HEK293 (cell line): ENCODE measurements around the gene ANXA2.

Experiments used
- CTCF ChIA-PET: fragments of 350-600 bp; formaldehyde crosslinking; extraction: SDS; loops from one replicate; lab custom pipeline; 2021; ENCODE audit warnings: antibody characterized with exemption; lab: Yijun Ruan, JAX
- POLR2A ChIA-PET: fragments of 300-600 bp; formaldehyde crosslinking; extraction: SDS; loops from one replicate; lab custom pipeline; 2020; ENCODE audit warnings: antibody characterized with exemption, inconsistent platforms; lab: Yijun Ruan, JAX
- H3K27ac ChIP-seq: fragments of 200-500 bp; sonication (Bioruptor generic); 2 replicates; pipeline ENCODE4 v1.5.1; 2014; ENCODE audit warnings: low read depth, low read length, control low read depth, inconsistent platforms; ENCODE audit errors: extremely low read depth
- H3K36me3 ChIP-seq, 2 experiments: fragments of 200-500 bp in 1 of 2; sonication (Bioruptor generic) in 1 of 2; 1 replicate in 1 of 2; 2 replicates in 1 of 2; pipeline ENCODE4 v1.5.1; 2014 to 2017; ENCODE audit warnings: inconsistent platforms in 2 of 2, low read length in 2 of 2; ENCODE audit not compliant: control insufficient read depth in 2 of 2, insufficient read depth in 1 of 2
- H3K4me1 ChIP-seq: fragments of 200-500 bp; sonication (Bioruptor generic); 2 replicates; pipeline ENCODE4 v1.5.1; 2014; ENCODE audit warnings: mild to moderate bottlenecking, low read length, inconsistent platforms; ENCODE audit not compliant: control insufficient read depth, insufficient read depth
- H3K4me3 ChIP-seq: 2 replicates; pipeline ENCODE4 v1.5.1; 2011; ENCODE audit warnings: low read depth, mild to moderate bottlenecking, control low read depth, low read length, moderate library complexity
- H3K9me3 ChIP-seq: fragments of 200-500 bp; sonication (Bioruptor generic); 2 replicates; pipeline ENCODE4 v1.5.1; 2014; ENCODE audit warnings: low read depth, low read length, inconsistent platforms; ENCODE audit not compliant: control insufficient read depth, insufficient read depth
- MYNN ChIP-seq: fragments of 450-650 bp; formaldehyde crosslinking; IDR thresholded peaks from 2 replicates; pipeline ENCODE4 v1.5.1; 2016; ENCODE audit warnings: missing biosample characterization, missing genetic modification characterization, borderline replicate concordance
- RBAK ChIP-seq: fragments of 450-650 bp; formaldehyde crosslinking; IDR thresholded peaks from 2 replicates; pipeline ENCODE4 v1.5.1; 2016; ENCODE audit warnings: missing biosample characterization, missing genetic modification characterization
- ZFHX2 ChIP-seq: fragments of 450-650 bp; formaldehyde crosslinking; conservative IDR thresholded peaks from 2 replicates; pipeline ENCODE4 v1.5.1; 2016; ENCODE audit warnings: missing biosample characterization, missing genetic modification characterization
- ZNF121 ChIP-seq: fragments of 450-650 bp; formaldehyde crosslinking; IDR thresholded peaks from 2 replicates; pipeline ENCODE4 v1.5.1; 2016; ENCODE audit warnings: missing biosample characterization, missing genetic modification characterization
- ZNF133 ChIP-seq: fragments of 450-650 bp; formaldehyde crosslinking; IDR thresholded peaks from 2 replicates; pipeline ENCODE4 v1.5.1; 2016; ENCODE audit warnings: missing biosample characterization, missing genetic modification characterization
- ZNF174 ChIP-seq: fragments of 450-650 bp; formaldehyde crosslinking; IDR thresholded peaks from 2 replicates; pipeline ENCODE4 v1.5.0; 2017; ENCODE audit warnings: missing biosample characterization, mild to moderate bottlenecking, missing genetic modification characterization
- ZNF19 ChIP-seq: fragments of 450-650 bp; formaldehyde crosslinking; IDR thresholded peaks from 2 replicates; pipeline ENCODE4; 2016; ENCODE audit warnings: missing biosample characterization, missing genetic modification characterization, low read depth
- ZNF544 ChIP-seq: fragments of 450-650 bp; formaldehyde crosslinking; IDR thresholded peaks from 2 replicates; pipeline ENCODE4 v1.5.0; 2017; ENCODE audit warnings: missing biosample characterization, missing genetic modification characterization
- ZNF677 ChIP-seq: fragments of 450-650 bp; IDR thresholded peaks from 2 replicates; pipeline ENCODE4 v1.5.0; 2018; ENCODE audit warnings: missing biosample characterization, mild to moderate bottlenecking, missing genetic modification characterization, moderate library complexity
- ZNF707 ChIP-seq: fragments of 450-650 bp; formaldehyde crosslinking; IDR thresholded peaks from 2 replicates; pipeline ENCODE4 v1.5.1; 2016; ENCODE audit warnings: missing biosample characterization, missing genetic modification characterization
- ZNF785 ChIP-seq: fragments of 450-650 bp; formaldehyde crosslinking; IDR thresholded peaks from 2 replicates; pipeline ENCODE4 v1.5.1; 2016; ENCODE audit warnings: missing biosample characterization, missing genetic modification characterization
- TF ChIP-seq, protein P1 (sequence below): fragments of 450-650 bp; formaldehyde crosslinking; IDR thresholded peaks from 2 replicates; pipeline ENCODE4 v1.5.1; 2016; ENCODE audit warnings: missing biosample characterization, missing genetic modification characterization, borderline replicate concordance
- TF ChIP-seq, protein P2 (sequence below): sonication (generic); formaldehyde crosslinking; IDR thresholded peaks from 2 replicates; pipeline ENCODE4 v1.8.1; 2022; ENCODE audit warnings: mild to moderate bottlenecking, moderate library complexity, missing genetic modification reagents
- TF ChIP-seq, protein P3 (sequence below): fragments of 450-650 bp; formaldehyde crosslinking; conservative IDR thresholded peaks from 2 replicates; pipeline ENCODE4 v1.5.1; 2016; ENCODE audit warnings: low read depth, missing biosample characterization, missing genetic modification characterization
- TF ChIP-seq, protein P4 (sequence below): fragments of 450-650 bp; formaldehyde crosslinking; IDR thresholded peaks from 2 replicates; pipeline ENCODE4 v1.5.1; 2016; ENCODE audit warnings: missing biosample characterization, missing genetic modification characterization
- TF ChIP-seq, protein P5 (sequence below): fragments of 450-650 bp; formaldehyde crosslinking; IDR thresholded peaks from 2 replicates; pipeline ENCODE4 v1.5.1; 2016; ENCODE audit warnings: missing biosample characterization, missing genetic modification characterization

ANXA2 gene

DNA sequence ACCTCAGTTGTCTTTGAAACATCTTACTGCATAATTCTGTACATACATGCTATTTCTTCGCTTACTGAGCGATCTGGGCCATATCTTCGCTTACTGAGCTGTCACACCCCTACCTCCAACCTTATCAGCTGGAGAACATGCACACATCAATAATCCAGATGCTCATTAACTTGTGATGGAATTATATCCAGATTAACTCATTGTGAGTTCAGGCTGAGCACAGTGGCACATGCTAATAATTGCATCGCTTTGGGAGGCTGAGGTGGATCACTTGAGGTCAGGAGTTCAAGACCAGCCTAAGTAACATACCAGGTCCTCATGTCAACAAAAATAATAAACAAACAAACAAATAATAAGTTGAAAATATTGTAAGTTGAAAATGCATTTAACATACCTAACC lies 19.3 kb upstream of the ANXA2 start:
- no peaks in the 10 kb centered on the region for H3K9me3 ChIP-seq
- no peak overlapping the region for H3K27ac ChIP-seq
- TF ChIP-seq ZNF19 (tag by site-specific recombination) (no peak), RBAK (no peak), ZNF544 (no peak), ZNF677 (tag by site-specific recombination) (no peak), MYNN (tag by site-specific recombination) (no peak), ZNF785 (tag by site-specific recombination) (no peak), ZNF174 (no peak), ZFHX2 (no peak), ZNF133 (tag by site-specific recombination) (no peak), ZNF707 (no peak)
- TF ChIP-seq, protein P1, sequence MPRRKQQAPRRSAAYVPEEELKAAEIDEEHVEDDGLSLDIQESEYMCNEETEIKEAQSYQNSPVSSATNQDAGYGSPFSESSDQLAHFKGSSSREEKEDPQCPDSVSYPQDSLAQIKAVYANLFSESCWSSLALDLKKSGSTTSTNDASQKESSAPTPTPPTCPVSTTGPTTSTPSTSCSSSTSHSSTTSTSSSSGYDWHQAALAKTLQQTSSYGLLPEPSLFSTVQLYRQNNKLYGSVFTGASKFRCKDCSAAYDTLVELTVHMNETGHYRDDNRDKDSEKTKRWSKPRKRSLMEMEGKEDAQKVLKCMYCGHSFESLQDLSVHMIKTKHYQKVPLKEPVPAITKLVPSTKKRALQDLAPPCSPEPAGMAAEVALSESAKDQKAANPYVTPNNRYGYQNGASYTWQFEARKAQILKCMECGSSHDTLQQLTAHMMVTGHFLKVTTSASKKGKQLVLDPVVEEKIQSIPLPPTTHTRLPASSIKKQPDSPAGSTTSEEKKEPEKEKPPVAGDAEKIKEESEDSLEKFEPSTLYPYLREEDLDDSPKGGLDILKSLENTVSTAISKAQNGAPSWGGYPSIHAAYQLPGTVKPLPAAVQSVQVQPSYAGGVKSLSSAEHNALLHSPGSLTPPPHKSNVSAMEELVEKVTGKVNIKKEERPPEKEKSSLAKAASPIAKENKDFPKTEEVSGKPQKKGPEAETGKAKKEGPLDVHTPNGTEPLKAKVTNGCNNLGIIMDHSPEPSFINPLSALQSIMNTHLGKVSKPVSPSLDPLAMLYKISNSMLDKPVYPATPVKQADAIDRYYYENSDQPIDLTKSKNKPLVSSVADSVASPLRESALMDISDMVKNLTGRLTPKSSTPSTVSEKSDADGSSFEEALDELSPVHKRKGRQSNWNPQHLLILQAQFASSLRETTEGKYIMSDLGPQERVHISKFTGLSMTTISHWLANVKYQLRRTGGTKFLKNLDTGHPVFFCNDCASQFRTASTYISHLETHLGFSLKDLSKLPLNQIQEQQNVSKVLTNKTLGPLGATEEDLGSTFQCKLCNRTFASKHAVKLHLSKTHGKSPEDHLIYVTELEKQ (tag by site-specific recombination) = no peak
- TF ChIP-seq, protein P2, sequence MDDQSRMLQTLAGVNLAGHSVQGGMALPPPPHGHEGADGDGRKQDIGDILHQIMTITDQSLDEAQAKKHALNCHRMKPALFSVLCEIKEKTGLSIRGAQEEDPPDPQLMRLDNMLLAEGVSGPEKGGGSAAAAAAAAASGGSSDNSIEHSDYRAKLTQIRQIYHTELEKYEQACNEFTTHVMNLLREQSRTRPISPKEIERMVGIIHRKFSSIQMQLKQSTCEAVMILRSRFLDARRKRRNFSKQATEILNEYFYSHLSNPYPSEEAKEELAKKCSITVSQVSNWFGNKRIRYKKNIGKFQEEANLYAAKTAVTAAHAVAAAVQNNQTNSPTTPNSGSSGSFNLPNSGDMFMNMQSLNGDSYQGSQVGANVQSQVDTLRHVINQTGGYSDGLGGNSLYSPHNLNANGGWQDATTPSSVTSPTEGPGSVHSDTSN = no peak
- TF ChIP-seq, protein P3, sequence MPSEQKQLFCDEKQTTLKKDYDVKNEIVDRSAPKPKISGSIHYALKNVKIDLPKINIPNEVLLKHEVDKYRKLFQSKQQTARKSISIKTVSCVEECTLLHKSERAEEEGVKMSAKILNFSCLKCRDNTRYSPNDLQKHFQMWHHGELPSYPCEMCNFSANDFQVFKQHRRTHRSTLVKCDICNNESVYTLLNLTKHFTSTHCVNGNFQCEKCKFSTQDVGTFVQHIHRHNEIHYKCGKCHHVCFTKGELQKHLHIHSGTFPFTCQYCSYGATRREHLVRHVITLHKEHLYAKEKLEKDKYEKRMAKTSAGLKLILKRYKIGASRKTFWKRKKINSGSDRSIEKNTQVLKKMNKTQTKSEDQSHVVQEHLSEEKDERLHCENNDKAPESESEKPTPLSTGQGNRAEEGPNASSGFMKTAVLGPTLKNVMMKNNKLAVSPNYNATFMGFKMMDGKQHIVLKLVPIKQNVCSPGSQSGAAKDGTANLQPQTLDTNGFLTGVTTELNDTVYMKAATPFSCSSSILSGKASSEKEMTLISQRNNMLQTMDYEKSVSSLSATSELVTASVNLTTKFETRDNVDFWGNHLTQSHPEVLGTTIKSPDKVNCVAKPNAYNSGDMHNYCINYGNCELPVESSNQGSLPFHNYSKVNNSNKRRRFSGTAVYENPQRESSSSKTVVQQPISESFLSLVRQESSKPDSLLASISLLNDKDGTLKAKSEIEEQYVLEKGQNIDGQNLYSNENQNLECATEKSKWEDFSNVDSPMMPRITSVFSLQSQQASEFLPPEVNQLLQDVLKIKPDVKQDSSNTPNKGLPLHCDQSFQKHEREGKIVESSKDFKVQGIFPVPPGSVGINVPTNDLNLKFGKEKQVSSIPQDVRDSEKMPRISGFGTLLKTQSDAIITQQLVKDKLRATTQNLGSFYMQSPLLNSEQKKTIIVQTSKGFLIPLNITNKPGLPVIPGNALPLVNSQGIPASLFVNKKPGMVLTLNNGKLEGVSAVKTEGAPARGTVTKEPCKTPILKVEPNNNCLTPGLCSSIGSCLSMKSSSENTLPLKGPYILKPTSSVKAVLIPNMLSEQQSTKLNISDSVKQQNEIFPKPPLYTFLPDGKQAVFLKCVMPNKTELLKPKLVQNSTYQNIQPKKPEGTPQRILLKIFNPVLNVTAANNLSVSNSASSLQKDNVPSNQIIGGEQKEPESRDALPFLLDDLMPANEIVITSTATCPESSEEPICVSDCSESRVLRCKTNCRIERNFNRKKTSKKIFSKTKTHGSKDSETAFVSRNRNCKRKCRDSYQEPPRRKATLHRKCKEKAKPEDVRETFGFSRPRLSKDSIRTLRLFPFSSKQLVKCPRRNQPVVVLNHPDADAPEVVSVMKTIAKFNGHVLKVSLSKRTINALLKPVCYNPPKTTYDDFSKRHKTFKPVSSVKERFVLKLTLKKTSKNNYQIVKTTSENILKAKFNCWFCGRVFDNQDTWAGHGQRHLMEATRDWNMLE = no peak
- TF ChIP-seq, protein P4, sequence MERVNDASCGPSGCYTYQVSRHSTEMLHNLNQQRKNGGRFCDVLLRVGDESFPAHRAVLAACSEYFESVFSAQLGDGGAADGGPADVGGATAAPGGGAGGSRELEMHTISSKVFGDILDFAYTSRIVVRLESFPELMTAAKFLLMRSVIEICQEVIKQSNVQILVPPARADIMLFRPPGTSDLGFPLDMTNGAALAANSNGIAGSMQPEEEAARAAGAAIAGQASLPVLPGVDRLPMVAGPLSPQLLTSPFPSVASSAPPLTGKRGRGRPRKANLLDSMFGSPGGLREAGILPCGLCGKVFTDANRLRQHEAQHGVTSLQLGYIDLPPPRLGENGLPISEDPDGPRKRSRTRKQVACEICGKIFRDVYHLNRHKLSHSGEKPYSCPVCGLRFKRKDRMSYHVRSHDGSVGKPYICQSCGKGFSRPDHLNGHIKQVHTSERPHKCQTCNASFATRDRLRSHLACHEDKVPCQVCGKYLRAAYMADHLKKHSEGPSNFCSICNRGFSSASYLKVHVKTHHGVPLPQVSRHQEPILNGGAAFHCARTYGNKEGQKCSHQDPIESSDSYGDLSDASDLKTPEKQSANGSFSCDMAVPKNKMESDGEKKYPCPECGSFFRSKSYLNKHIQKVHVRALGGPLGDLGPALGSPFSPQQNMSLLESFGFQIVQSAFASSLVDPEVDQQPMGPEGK (tag by site-specific recombination) = no peak
- ChIA-PET CTCF (no interaction called here), POLR2A (no interaction called here)
- peaks cover 0 to 7% of the 10 kb centered on the region in 2 experiments; a peak in 2 of 3 replicates for H3K36me3 ChIP-seq
- no peaks in the 10 kb centered on the region for H3K4me1 ChIP-seq
- H3K4me3 ChIP-seq = no peak overlapping the region

DNA sequence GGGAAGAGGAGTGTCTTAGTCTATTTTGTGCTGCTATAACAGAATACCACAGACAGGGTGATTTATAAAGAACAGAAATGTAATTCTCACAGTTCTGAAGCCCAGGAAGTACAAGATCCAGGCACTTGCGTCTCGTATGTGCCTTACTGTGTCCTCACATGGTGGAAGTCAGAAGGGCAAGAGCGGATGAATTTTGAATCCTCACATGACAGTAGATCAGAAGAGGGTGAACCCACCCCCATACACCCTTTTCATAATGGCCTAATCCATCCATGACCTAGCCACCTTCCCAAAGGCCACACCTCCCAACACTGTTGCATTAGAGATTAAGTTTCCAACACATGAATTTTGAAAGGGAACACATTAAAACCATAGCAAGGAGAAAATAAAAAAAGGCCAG lies 18.7 kb upstream of the ANXA2 start:
- CTCF ChIA-PET = no interaction called here
- H3K36me3 ChIP-seq = peaks cover 0 to 6% of the 10 kb centered on the region in 2 experiments; a peak in 1 of 3 replicates
- POLR2A ChIA-PET = no interaction called here
- H3K27ac ChIP-seq = no peak overlapping the region
- TF ChIP-seq, protein P5, sequence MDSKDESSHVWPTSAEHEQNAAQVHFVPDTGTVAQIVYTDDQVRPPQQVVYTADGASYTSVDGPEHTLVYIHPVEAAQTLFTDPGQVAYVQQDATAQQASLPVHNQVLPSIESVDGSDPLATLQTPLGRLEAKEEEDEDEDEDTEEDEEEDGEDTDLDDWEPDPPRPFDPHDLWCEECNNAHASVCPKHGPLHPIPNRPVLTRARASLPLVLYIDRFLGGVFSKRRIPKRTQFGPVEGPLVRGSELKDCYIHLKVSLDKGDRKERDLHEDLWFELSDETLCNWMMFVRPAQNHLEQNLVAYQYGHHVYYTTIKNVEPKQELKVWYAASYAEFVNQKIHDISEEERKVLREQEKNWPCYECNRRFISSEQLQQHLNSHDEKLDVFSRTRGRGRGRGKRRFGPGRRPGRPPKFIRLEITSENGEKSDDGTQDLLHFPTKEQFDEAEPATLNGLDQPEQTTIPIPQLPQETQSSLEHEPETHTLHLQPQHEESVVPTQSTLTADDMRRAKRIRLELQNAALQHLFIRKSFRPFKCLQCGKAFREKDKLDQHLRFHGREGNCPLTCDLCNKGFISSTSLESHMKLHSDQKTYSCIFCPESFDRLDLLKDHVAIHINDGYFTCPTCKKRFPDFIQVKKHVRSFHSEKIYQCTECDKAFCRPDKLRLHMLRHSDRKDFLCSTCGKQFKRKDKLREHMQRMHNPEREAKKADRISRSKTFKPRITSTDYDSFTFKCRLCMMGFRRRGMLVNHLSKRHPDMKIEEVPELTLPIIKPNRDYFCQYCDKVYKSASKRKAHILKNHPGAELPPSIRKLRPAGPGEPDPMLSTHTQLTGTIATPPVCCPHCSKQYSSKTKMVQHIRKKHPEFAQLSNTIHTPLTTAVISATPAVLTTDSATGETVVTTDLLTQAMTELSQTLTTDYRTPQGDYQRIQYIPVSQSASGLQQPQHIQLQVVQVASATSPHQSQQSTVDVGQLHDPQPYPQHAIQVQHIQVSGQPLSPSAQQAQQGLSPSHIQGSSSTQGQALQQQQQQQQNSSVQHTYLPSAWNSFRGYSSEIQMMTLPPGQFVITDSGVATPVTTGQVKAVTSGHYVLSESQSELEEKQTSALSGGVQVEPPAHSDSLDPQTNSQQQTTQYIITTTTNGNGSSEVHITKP (tag by site-specific recombination) = peak; percentile 32; the same call in 1 of the 2 replicates
- TF ChIP-seq ZNF121 (tag by site-specific recombination) = no peak
- TF ChIP-seq, all 188 proteins: peak for 1
- Histone ChIP-seq H3K9me3 (no peaks in the 10 kb centered on the region), H3K4me1 (no peaks in the 10 kb centered on the region), H3K4me3 (no peak overlapping the region)
